ENCODE measurements around the gene SLC35C1.

DNA sequence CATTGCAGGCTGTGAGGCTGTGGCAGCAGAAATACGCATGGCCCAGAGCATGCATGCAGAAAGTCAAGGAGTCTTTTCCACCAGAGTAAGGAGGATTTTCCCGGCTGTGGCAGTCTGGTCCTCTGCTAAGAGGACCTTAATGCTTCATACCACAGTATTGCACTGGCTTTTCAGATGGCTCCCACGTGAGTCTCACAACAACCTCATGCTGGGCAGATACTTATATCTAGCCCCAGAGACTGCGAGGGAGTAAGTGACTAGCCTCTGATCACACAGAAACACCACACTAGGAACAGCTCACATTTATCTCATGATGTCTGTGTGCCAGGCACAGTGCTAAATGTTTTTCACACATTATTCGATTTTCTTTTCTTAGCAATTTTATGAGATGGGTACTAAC is 50.4 kb downstream of the SLC35C1 start:
- TF ChIP-seq PPARD (CRISPR knock-in tag; IDR thresholded peaks at IDR 0.05) (no peak), JUNB (CRISPR knock-in tag; conservative IDR thresholded peaks at IDR 0.05) (no peak), HMG20B (CRISPR knock-in tag; IDR thresholded peaks at IDR 0.05) (no peak), ARNT (IDR thresholded peaks at IDR 0.05) (no peak), GABPA (tag; conservative IDR thresholded peaks at IDR 0.05; ENCODE audit: low read depth) (no peak), MXI1 (IDR thresholded peaks at IDR 0.05; ENCODE audit: low read depth, low read length) (no peak), NFIX (CRISPR knock-in tag; IDR thresholded peaks at IDR 0.05; ENCODE audit: low read depth) (no peak), POLR2A (conservative IDR thresholded peaks at IDR 0.05) (no peak), TAF15 (IDR thresholded peaks at IDR 0.05; ENCODE audit: low read depth, low read length) (no peak)
- TF ChIP-seq, protein P1, sequence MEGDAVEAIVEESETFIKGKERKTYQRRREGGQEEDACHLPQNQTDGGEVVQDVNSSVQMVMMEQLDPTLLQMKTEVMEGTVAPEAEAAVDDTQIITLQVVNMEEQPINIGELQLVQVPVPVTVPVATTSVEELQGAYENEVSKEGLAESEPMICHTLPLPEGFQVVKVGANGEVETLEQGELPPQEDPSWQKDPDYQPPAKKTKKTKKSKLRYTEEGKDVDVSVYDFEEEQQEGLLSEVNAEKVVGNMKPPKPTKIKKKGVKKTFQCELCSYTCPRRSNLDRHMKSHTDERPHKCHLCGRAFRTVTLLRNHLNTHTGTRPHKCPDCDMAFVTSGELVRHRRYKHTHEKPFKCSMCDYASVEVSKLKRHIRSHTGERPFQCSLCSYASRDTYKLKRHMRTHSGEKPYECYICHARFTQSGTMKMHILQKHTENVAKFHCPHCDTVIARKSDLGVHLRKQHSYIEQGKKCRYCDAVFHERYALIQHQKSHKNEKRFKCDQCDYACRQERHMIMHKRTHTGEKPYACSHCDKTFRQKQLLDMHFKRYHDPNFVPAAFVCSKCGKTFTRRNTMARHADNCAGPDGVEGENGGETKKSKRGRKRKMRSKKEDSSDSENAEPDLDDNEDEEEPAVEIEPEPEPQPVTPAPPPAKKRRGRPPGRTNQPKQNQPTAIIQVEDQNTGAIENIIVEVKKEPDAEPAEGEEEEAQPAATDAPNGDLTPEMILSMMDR (IDR thresholded peaks at IDR 0.05 in 2 of 3, conservative IDR thresholded peaks at IDR 0.05 in 1 of 3; ENCODE audit: insufficient read depth in 2 of 3, low read depth in 1 of 3, low read length in 3 of 3) = no peak
- TF ChIP-seq, protein P2, sequence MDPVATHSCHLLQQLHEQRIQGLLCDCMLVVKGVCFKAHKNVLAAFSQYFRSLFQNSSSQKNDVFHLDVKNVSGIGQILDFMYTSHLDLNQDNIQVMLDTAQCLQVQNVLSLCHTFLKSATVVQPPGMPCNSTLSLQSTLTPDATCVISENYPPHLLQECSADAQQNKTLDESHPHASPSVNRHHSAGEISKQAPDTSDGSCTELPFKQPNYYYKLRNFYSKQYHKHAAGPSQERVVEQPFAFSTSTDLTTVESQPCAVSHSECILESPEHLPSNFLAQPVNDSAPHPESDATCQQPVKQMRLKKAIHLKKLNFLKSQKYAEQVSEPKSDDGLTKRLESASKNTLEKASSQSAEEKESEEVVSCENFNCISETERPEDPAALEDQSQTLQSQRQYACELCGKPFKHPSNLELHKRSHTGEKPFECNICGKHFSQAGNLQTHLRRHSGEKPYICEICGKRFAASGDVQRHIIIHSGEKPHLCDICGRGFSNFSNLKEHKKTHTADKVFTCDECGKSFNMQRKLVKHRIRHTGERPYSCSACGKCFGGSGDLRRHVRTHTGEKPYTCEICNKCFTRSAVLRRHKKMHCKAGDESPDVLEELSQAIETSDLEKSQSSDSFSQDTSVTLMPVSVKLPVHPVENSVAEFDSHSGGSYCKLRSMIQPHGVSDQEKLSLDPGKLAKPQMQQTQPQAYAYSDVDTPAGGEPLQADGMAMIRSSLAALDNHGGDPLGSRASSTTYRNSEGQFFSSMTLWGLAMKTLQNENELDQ (CRISPR knock-in tag; IDR thresholded peaks at IDR 0.05; ENCODE audit: borderline replicate concordance) = no peak
- TF ChIP-seq, protein P3, sequence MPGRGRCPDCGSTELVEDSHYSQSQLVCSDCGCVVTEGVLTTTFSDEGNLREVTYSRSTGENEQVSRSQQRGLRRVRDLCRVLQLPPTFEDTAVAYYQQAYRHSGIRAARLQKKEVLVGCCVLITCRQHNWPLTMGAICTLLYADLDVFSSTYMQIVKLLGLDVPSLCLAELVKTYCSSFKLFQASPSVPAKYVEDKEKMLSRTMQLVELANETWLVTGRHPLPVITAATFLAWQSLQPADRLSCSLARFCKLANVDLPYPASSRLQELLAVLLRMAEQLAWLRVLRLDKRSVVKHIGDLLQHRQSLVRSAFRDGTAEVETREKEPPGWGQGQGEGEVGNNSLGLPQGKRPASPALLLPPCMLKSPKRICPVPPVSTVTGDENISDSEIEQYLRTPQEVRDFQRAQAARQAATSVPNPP (IDR thresholded peaks at IDR 0.05; ENCODE audit: borderline replicate concordance, insufficient read depth, insufficient read length) = no peak
- TF ChIP-seq, protein P4, sequence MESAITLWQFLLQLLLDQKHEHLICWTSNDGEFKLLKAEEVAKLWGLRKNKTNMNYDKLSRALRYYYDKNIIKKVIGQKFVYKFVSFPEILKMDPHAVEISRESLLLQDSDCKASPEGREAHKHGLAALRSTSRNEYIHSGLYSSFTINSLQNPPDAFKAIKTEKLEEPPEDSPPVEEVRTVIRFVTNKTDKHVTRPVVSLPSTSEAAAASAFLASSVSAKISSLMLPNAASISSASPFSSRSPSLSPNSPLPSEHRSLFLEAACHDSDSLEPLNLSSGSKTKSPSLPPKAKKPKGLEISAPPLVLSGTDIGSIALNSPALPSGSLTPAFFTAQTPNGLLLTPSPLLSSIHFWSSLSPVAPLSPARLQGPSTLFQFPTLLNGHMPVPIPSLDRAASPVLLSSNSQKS (CRISPR knock-in tag; IDR thresholded peaks at IDR 0.05) = no peak
- TF ChIP-seq, protein P5, sequence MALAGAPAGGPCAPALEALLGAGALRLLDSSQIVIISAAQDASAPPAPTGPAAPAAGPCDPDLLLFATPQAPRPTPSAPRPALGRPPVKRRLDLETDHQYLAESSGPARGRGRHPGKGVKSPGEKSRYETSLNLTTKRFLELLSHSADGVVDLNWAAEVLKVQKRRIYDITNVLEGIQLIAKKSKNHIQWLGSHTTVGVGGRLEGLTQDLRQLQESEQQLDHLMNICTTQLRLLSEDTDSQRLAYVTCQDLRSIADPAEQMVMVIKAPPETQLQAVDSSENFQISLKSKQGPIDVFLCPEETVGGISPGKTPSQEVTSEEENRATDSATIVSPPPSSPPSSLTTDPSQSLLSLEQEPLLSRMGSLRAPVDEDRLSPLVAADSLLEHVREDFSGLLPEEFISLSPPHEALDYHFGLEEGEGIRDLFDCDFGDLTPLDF (CRISPR knock-in tag; IDR thresholded peaks at IDR 0.05) = no peak

Data from K562 (cell line).